ENCODE measurements around the gene FBXO11.
A peak's percentile ranks its signal among the peaks of the same experiment; 100 is the strongest.

The FBXO11 gene

DNA sequence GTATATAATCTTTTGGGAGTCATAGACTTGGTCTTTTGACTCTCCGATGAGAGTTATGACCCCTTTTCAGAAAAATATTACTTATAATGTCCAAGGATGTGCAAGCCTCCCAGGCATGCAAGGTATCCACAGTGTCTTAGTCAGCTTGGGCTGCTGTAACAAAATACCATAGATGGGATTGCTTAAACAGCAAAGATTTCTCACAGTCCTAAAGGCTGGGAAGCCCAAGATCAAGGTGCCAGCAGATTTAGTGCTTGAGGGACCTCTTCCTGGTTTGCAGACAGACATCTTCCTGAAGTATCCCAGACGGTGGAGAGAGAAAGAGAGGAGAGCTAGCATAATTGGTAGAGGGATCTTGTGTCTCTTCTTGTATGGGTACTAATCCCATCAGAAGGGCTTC, 35.6 kb upstream of the FBXO11 start:
- Histone ChIP-seq H3K4me3 (ENCODE audit: low read depth, low read length) (no peak overlapping the region), H3K36me3 (ENCODE audit: control insufficient read depth in 2 of 2, insufficient read depth in 1 of 2, low read length in 2 of 2) (no peaks in the 10 kb centered on the region), H3K4me1 (ENCODE audit: control insufficient read depth, insufficient read depth, low read length) (no peaks in the 10 kb centered on the region), H3K27ac (ENCODE audit: extremely low read depth, low read depth, low read length) (no peak overlapping the region), H3K9me3 (ENCODE audit: control insufficient read depth, insufficient read depth, low read depth, low read length) (no peaks in the 10 kb centered on the region)
- ChIA-PET POLR2A (no interaction called here), CTCF (interaction anchor here (0.6 to 0.7 kb wide), 2 partner anchors 569 to 882 kb away, joined by 3 read pairs; no protein-coding TSS in a partner anchor)
- no peak for TF ChIP-seq ZNF2 (tag by site-specific recombination; IDR thresholded peaks at IDR 0.05)
- TF ChIP-seq, protein P1, sequence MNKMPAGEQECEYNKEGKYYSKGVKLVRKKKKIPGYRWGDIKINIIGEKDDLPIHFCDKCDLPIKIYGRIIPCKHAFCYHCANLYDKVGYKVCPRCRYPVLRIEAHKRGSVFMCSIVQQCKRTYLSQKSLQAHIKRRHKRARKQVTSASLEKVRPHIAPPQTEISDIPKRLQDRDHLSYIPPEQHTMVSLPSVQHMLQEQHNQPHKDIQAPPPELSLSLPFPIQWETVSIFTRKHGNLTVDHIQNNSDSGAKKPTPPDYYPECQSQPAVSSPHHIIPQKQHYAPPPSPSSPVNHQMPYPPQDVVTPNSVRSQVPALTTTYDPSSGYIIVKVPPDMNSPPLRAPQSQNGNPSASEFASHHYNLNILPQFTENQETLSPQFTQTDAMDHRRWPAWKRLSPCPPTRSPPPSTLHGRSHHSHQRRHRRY (tag by site-specific recombination; IDR thresholded peaks at IDR 0.05), result no peak
- TF ChIP-seq ZNF791 (tag by site-specific recombination; IDR thresholded peaks at IDR 0.05), result no peak
- no peak for TF ChIP-seq KLF16 (tag by site-specific recombination; IDR thresholded peaks at IDR 0.05)
- TF ChIP-seq ZNF174 (tag by site-specific recombination; IDR thresholded peaks at IDR 0.05), result no peak
- no peak for TF ChIP-seq ZNF843 (tag by site-specific recombination; IDR thresholded peaks at IDR 0.05)

- H3K36me3 ChIP-seq (ENCODE audit: control insufficient read depth in 2 of 2, insufficient read depth in 1 of 2, low read length in 2 of 2), result no peaks in the 10 kb centered on the region
- H3K27ac ChIP-seq (ENCODE audit: extremely low read depth, low read depth, low read length), result no peak overlapping the region
- POLR2A ChIA-PET, result no interaction called here
- no peak overlapping the region for H3K4me3 ChIP-seq (ENCODE audit: low read depth, low read length)
- CTCF ChIA-PET, result no interaction called here
- TF ChIP-seq ZBTB44 (tag by site-specific recombination; IDR thresholded peaks at IDR 0.05) (no peak), MZF1 (tag by site-specific recombination; IDR thresholded peaks at IDR 0.05; ENCODE audit: borderline replicate concordance) (no peak), EGR2 (tag by site-specific recombination; IDR thresholded peaks at IDR 0.05; ENCODE audit: low read depth) (no peak), SCRT2 (tag by site-specific recombination; IDR thresholded peaks at IDR 0.05) (peak; percentile 90), ZNF621 (tag by site-specific recombination; IDR thresholded peaks at IDR 0.05) (no peak), SCRT1 (tag by site-specific recombination; IDR thresholded peaks at IDR 0.05; ENCODE audit: borderline replicate concordance) (peak; percentile 72; the same call in 1 of the 2 replicates), ZNF133 (tag by site-specific recombination; IDR thresholded peaks at IDR 0.05) (peak; percentile 58; the same call in 1 of the 2 replicates)
- H3K4me1 ChIP-seq (ENCODE audit: control insufficient read depth, insufficient read depth, low read length), result no peaks in the 10 kb centered on the region
- no peaks in the 10 kb centered on the region for H3K9me3 ChIP-seq (ENCODE audit: control insufficient read depth, insufficient read depth, low read depth, low read length)
These were observed 31.4 kb upstream of the FBXO11 start for GRCh38 chr2:47937677-47938076.

DNA sequence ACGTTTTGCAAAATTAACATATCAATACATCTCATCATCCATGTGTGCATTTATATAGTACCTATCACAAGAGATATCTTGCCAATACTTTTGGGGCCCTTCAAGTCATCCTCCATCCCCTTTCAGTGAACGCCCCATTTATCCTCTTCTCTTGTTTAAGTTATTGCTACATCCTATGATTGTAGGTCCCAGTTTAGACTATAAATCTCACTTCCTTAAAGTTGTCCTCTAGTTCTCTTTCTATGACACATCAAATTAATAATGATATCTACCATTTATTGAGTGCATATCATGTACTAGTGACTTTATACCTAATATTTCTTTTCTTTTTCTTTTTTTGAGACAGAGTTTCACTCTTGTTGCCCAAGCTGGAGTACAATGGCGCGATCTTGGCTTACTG, 28.8 kb upstream of the FBXO11 start:
- no peaks in the 10 kb centered on the region for H3K9me3 ChIP-seq (ENCODE audit: control insufficient read depth, insufficient read depth, low read depth, low read length)
- H3K27ac ChIP-seq (ENCODE audit: extremely low read depth, low read depth, low read length), result no peak overlapping the region
- CTCF ChIA-PET, result interaction anchor here (0.7 kb wide), 1 partner anchor 24 kb away, joined by 3 read pairs; no protein-coding TSS in a partner anchor
- no peaks in the 10 kb centered on the region for H3K36me3 ChIP-seq (ENCODE audit: control insufficient read depth in 2 of 2, insufficient read depth in 1 of 2, low read length in 2 of 2)
- H3K4me3 ChIP-seq (ENCODE audit: low read depth, low read length), result no peak overlapping the region
- no peaks in the 10 kb centered on the region for H3K4me1 ChIP-seq (ENCODE audit: control insufficient read depth, insufficient read depth, low read length)
- POLR2A ChIA-PET, result no interaction called here
- no peak for TF ChIP-seq ZNF544 (tag by site-specific recombination; IDR thresholded peaks at IDR 0.05)
- TF ChIP-seq ZNF155 (tag by site-specific recombination; IDR thresholded peaks at IDR 0.05), result no peak
- no peak for TF ChIP-seq ZBTB8A (tag by site-specific recombination; IDR thresholded peaks at IDR 0.05)
- TF ChIP-seq ZNF830 (tag by site-specific recombination; IDR thresholded peaks at IDR 0.05; ENCODE audit: low read depth), result no peak
- TF ChIP-seq ZNF514 (tag by site-specific recombination; IDR thresholded peaks at IDR 0.05), result no peak
- TF ChIP-seq ZBTB48 (tag by site-specific recombination; IDR thresholded peaks at IDR 0.05), result no peak
- no peak for TF ChIP-seq ZNF239 (tag by site-specific recombination; IDR thresholded peaks at IDR 0.05)
- TF ChIP-seq, protein P2, sequence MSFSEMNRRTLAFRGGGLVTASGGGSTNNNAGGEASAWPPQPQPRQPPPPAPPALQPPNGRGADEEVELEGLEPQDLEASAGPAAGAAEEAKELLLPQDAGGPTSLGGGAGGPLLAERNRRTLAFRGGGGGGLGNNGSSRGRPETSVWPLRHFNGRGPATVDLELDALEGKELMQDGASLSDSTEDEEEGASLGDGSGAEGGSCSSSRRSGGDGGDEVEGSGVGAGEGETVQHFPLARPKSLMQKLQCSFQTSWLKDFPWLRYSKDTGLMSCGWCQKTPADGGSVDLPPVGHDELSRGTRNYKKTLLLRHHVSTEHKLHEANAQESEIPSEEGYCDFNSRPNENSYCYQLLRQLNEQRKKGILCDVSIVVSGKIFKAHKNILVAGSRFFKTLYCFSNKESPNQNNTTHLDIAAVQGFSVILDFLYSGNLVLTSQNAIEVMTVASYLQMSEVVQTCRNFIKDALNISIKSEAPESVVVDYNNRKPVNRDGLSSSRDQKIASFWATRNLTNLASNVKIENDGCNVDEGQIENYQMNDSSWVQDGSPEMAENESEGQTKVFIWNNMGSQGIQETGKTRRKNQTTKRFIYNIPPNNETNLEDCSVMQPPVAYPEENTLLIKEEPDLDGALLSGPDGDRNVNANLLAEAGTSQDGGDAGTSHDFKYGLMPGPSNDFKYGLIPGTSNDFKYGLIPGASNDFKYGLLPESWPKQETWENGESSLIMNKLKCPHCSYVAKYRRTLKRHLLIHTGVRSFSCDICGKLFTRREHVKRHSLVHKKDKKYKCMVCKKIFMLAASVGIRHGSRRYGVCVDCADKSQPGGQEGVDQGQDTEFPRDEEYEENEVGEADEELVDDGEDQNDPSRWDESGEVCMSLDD (tag by site-specific recombination; IDR thresholded peaks at IDR 0.05), result no peak
- TF ChIP-seq SP2 (tag by site-specific recombination; IDR thresholded peaks at IDR 0.05), result no peak
- no peak for TF ChIP-seq ZNF302 (tag by site-specific recombination; IDR thresholded peaks at IDR 0.05; ENCODE audit: low read depth)
- TF ChIP-seq, protein P3, sequence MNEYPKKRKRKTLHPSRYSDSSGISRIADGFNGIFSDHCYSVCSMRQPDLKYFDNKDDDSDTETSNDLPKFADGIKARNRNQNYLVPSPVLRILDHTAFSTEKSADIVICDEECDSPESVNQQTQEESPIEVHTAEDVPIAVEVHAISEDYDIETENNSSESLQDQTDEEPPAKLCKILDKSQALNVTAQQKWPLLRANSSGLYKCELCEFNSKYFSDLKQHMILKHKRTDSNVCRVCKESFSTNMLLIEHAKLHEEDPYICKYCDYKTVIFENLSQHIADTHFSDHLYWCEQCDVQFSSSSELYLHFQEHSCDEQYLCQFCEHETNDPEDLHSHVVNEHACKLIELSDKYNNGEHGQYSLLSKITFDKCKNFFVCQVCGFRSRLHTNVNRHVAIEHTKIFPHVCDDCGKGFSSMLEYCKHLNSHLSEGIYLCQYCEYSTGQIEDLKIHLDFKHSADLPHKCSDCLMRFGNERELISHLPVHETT (tag by site-specific recombination; IDR thresholded peaks at IDR 0.05), result no peak
- no peak for TF ChIP-seq ZNF2 (tag by site-specific recombination; IDR thresholded peaks at IDR 0.05)
- TF ChIP-seq ZEB2 (tag by site-specific recombination; IDR thresholded peaks at IDR 0.05), result no peak
- no peak for TF ChIP-seq ZNF664 (tag by site-specific recombination; IDR thresholded peaks at IDR 0.05)
